Osteoblast (primary cell): Measurements from ENCODE around the gene GNG2. TPM values are rescaled to one million over a fixed set of nuclear protein-coding genes. Genes with fewer than 3 reads are reported as not detected.

Experiments
- DNase-seq: peaks from one replicate; pipeline ENCODE4 v3.0.0; 2011; ENCODE audit warnings: low spot score, mixed read lengths; ENCODE audit not compliant: insufficient read length; ENCODE audit errors: missing footprints
- H2AFZ ChIP-seq: 2 replicates; pipeline ENCODE4 v1.6.0; 2011; ENCODE audit warnings: mild to moderate bottlenecking, low read length
- H3K27ac ChIP-seq: 2 replicates; pipeline ENCODE4 v1.5.1; 2011; ENCODE audit warnings: mild to moderate bottlenecking, low read depth, low read length, moderate library complexity
- H3K27me3 ChIP-seq: 2 replicates; pipeline ENCODE4 v1.6.0; 2012; ENCODE audit warnings: mild to moderate bottlenecking, control low read depth, inconsistent platforms, low read length, moderate library complexity; ENCODE audit not compliant: insufficient read depth
- H3K36me3 ChIP-seq: 2 replicates; pipeline ENCODE4 v1.5.1; 2011; ENCODE audit warnings: mild to moderate bottlenecking, low read length, control low read depth, moderate library complexity; ENCODE audit not compliant: insufficient read depth
- H3K4me1 ChIP-seq: 2 replicates; pipeline ENCODE4 v1.5.1; 2011; ENCODE audit warnings: mild to moderate bottlenecking, low read length, control low read depth, moderate library complexity; ENCODE audit not compliant: insufficient read depth
- H3K4me2 ChIP-seq: 2 replicates; pipeline ENCODE4 v1.6.0; 2011; ENCODE audit warnings: mild to moderate bottlenecking, low read length; ENCODE audit not compliant: insufficient read depth
- H3K4me3 ChIP-seq: fragments of 200-600 bp; sonication (generic); 3 replicates; pipeline ENCODE4 v1.5.1; 2012; ENCODE audit warnings: mild to moderate bottlenecking, low read length, inconsistent platforms; ENCODE audit not compliant: insufficient read depth
- H3K79me2 ChIP-seq: 2 replicates; pipeline ENCODE4 v1.6.0; 2012; ENCODE audit warnings: mild to moderate bottlenecking, low read length, control low read depth, inconsistent platforms; ENCODE audit not compliant: insufficient read depth
- H3K9me3 ChIP-seq: 2 replicates; pipeline ENCODE4 v1.5.1; 2011; ENCODE audit warnings: low read depth, low read length, control low read depth
- H4K20me1 ChIP-seq: 2 replicates; pipeline ENCODE4 v1.6.0; 2012; ENCODE audit warnings: mild to moderate bottlenecking, low read length, control low read depth; ENCODE audit not compliant: insufficient read depth
- total RNA-seq: library from RNA; depleted of rRNA; stranded (reverse); fragments of >200 nt; gene quantifications from 2 replicates; pipeline ENCODE4 v1.2.3, GENCODE V29; 2012
- TF ChIP-seq, protein P1 (sequence below): IDR thresholded peaks from 2 replicates; pipeline ENCODE4 v1.5.1; 2011; ENCODE audit warnings: mild to moderate bottlenecking, low read depth, low read length, moderate library complexity; ENCODE audit errors: extremely low read depth

GNG2 gene
- total RNA-seq, 1 donor: 9.8 TPM

DNA sequence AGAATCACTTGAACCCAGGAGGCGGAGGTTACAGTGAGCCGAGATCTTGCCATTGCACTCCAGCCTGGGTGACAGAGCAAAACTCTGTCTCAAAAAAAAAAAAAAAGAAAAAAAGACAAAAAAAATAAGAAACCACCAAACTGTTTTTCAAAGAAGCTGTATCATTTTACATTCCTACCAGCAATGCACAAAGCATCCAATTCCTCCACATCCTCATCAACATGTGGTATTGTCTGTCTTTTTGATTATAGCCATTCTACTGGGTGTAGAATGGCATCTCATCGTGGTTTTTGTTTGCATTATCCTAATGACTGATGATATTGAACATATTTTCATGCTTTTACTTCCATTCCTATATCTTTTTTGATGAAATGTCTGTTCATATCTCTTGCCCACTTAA lies 36.2 kb upstream of the GNG2 start:
- H2AFZ ChIP-seq: no peak overlapping the region
- no peaks in the 10 kb centered on the region for H3K9me3 ChIP-seq
- no peak overlapping the region for H3K4me2 ChIP-seq
- H3K4me1 ChIP-seq: peaks cover 8% of the 10 kb centered on the region
- no peak for DNase-seq
- H3K36me3 ChIP-seq: no peaks in the 10 kb centered on the region
- no peak overlapping the region for H3K27ac ChIP-seq
- no peaks in the 10 kb centered on the region for H3K79me2 ChIP-seq
- H3K27me3 ChIP-seq: no peaks in the 10 kb centered on the region
- no peak overlapping the region for H3K4me3 ChIP-seq
- TF ChIP-seq, protein P1, sequence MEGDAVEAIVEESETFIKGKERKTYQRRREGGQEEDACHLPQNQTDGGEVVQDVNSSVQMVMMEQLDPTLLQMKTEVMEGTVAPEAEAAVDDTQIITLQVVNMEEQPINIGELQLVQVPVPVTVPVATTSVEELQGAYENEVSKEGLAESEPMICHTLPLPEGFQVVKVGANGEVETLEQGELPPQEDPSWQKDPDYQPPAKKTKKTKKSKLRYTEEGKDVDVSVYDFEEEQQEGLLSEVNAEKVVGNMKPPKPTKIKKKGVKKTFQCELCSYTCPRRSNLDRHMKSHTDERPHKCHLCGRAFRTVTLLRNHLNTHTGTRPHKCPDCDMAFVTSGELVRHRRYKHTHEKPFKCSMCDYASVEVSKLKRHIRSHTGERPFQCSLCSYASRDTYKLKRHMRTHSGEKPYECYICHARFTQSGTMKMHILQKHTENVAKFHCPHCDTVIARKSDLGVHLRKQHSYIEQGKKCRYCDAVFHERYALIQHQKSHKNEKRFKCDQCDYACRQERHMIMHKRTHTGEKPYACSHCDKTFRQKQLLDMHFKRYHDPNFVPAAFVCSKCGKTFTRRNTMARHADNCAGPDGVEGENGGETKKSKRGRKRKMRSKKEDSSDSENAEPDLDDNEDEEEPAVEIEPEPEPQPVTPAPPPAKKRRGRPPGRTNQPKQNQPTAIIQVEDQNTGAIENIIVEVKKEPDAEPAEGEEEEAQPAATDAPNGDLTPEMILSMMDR: no peak
- H4K20me1 ChIP-seq: no peaks in the 10 kb centered on the region

DNA sequence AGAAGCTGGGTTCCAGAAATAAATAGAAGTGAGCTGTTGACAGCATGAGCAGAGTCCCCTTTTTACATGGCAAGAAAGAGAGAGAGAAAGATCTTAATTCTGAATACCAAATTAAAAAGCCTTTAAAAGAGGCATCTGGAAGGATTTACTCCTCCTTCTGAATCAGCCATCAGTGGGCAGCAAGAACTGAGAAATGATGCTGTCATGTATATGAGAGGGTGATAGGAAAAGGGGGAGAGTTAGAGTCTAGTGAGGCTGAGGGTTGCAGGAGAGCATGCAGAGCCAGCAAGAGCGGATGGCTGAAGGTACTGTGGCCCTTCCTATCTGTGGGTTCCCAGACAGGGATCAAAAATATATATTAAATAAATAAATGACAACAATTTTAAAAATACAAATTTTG lies 34.5 kb upstream of the GNG2 start:
- no peak overlapping the region for H3K27ac ChIP-seq
- H3K9me3 ChIP-seq: no peaks in the 10 kb centered on the region
- H3K36me3 ChIP-seq: no peaks in the 10 kb centered on the region
- no peak overlapping the region for H3K4me3 ChIP-seq
- H3K4me2 ChIP-seq: no peak overlapping the region
- TF ChIP-seq, protein P1: no peak
- H4K20me1 ChIP-seq: no peaks in the 10 kb centered on the region
- H3K4me1 ChIP-seq: peaks cover 8% of the 10 kb centered on the region
- no peaks in the 10 kb centered on the region for H3K79me2 ChIP-seq
- no peaks in the 10 kb centered on the region for H3K27me3 ChIP-seq
- no peak for DNase-seq
- no peak overlapping the region for H2AFZ ChIP-seq

DNA sequence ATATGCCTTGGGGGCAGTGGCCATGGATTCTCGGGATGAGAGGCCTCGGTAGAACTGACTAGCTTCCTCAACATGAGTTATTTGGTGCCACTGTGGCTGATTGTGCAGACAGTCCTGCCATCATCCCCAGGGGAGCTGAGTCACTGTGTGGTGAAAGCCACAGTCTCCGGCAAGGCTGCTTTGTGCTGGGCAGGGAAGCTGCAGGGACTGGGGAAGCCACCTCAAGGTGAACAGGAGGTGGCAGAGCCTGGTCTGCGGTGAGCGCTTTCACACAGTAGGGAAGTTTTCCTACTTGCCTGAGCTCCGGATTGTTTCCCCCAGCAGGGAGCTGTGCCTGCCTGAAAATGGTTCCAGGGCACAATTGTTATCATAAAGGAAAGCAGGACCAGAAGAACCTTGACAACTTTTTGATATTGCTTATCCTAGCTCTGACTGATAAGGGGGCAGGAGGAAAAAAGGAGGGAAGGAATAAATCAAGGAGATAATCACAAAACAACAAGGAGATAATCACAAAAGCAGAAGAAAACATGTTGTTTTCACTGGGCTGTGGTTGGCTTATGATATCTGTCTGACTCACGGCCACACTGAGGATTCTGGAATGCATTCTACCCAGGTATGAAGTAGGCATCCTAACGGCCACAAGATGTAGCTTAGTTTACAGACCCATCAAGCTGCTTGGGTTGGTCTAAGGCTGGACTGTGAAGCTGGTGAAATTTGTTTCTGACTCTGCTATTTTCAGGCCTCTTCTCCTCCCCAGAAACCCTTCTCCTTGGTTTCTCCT lies 32.2 kb upstream of the GNG2 start:
- TF ChIP-seq, protein P1: no peak
- Histone ChIP-seq H3K4me1 (peaks cover 8% of the 10 kb centered on the region), H3K79me2 (no peaks in the 10 kb centered on the region), H3K4me3 (no peak overlapping the region), H3K9me3 (no peaks in the 10 kb centered on the region), H3K27ac (no peak overlapping the region), H3K27me3 (no peaks in the 10 kb centered on the region), H2AFZ (no peak overlapping the region), H3K4me2 (peak overlapping the region; percentile 33), H3K36me3 (no peaks in the 10 kb centered on the region), H4K20me1 (no peaks in the 10 kb centered on the region)
- DNase-seq: peak; percentile 73

DNA sequence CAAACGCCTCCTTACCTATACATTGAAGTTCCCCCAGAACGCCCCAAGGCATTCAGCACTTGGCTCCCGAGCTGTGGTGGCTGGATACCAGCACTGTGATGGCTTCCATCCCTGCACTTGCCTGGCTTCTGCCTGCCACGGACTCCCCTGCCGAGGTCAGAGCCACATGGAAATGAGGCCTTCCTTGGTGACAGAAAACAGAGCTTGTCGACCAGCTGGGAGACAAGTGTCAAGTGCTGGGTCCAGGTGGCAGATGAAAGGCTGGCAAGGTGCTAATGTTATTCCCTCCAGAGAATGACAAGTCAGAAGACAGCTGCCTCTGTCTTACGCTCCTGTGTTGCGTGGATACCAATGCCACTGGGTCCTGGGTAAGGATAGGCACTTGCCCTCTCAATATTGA lies 26.2 kb upstream of the GNG2 start:
- Histone ChIP-seq H3K9me3 (no peaks in the 10 kb centered on the region), H3K4me1 (no peaks in the 10 kb centered on the region), H3K4me2 (no peak overlapping the region), H3K27me3 (peaks cover 11% of the 10 kb centered on the region), H2AFZ (no peak overlapping the region), H3K79me2 (no peaks in the 10 kb centered on the region), H3K36me3 (no peaks in the 10 kb centered on the region), H4K20me1 (no peaks in the 10 kb centered on the region), H3K27ac (no peak overlapping the region), H3K4me3 (no peak overlapping the region)
- TF ChIP-seq, protein P1: no peak
- no peak for DNase-seq
